Keratinocyte (primary cell): ENCODE results near the gene MTCP1.

ENCODE experiments used
- CTCF ChIP-seq, 3 experiments: IDR thresholded peaks in 1 of 3; conservative IDR thresholded peaks in 1 of 3; optimal IDR thresholded peaks in 1 of 3; 2 replicates in 2 of 3; 3 replicates in 1 of 3; pipeline versions ENCODE3 to v1.5.1; 2011; ENCODE audit warnings: low read length in 3 of 3, mild to moderate bottlenecking in 3 of 3, moderate library complexity in 2 of 3, control low read depth in 1 of 3, inconsistent platforms in 1 of 3; ENCODE audit not compliant: insufficient read depth in 2 of 3; ENCODE audit errors: extremely low read depth in 1 of 3
- EZH2 ChIP-seq: IDR thresholded peaks from one replicate; pipeline ENCODE4 v1.6.1; 2012; ENCODE audit warnings: inconsistent platforms, mild to moderate bottlenecking, low read length, moderate library complexity

GRCh38 chrX:155028129-155028528 lies 42.8 kb downstream of the MTCP1 start:
- no peak for TF ChIP-seq CTCF (optimal IDR thresholded peaks at IDR 0.05 in 1 of 3, IDR thresholded peaks at IDR 0.05 in 1 of 3, conservative IDR thresholded peaks at IDR 0.05 in 1 of 3; ENCODE audit: extremely low read depth in 1 of 3, insufficient read depth in 2 of 3, low read length in 3 of 3)
- no peak for TF ChIP-seq EZH2
